Daoy (cell line): ENCODE data around the gene SNAP23. TPM values are rescaled to one million over a fixed set of nuclear protein-coding genes. Genes with fewer than 3 reads are reported as not detected.

Experiments used
- DNase-seq: peaks from one replicate; pipeline ENCODE4 v3.0.0-alpha.2; 2015; ENCODE audit warnings: low read depth
- total RNA-seq: library from RNA; depleted of rRNA; stranded (reverse); fragments of >200 nt; shearing (Covaris generic); gene quantifications from 2 replicates; pipeline ENCODE4 v1.2.3, GENCODE V29; 2014; rRNA removed

Gene SNAP23
- total RNA-seq, 1 experiment from 2014 or later: 63.4 TPM

DNA sequence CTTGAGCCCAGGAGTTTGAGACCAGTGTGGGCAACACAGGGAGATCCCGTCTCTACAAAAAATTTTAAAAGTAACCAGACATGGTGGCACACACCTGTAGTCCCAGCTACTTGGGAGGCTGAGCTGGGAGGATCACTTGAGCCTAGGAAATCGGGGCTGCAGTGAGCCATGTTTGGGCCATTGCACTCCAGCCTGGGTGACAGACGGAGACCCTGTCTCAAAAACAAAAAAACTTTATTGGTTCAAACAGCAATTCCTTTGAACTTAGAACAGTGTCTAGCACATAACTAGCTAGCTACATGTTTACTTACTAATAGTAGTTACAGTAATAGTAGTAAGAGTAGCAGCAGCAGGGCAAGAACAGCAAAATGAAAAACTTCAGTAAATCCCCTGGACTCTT lies 63.3 kb downstream of the SNAP23 start:
- no peak for DNase-seq

DNA sequence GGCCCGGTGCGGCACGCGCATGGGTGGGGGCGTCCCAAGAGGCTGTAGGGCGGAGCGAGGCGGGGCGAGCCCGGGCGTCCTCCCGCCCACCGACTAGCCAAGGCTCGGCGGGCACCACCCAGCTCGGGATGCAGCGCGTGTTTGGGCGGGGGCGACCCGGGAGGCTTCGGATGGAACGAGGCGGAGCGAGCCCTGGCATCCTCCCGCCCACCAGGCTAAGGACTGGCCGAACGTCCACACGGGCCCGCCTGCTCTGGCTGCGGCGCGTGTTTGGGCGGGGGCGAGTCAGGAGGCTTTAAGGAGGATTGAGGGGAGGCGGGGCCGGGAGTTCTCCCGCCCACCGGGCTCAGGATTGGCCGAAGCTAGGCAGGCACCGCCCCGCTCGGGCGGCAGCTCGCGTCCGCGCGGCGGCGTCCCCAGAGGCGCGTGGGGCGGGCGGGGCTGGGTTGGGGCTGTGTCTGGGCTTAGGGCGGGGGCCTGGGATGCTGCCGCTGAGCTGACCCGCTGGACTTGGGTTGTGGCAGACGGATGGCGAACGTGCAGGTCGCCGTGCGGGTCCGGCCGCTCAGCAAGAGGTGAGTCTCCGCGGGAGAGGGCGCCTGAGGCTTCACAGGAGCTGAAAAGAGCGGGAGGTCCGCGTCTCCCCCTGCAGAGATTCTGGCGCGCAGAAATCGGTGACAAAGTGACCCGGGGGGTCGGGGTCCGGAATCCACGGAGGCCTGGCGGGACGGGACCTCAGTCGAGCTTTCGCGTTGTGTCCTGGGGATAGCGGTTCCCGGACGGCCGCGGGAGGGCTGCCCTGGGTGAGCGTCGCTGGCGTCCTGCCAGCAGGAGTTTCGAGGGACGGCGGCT lies 80.0 kb downstream of the SNAP23 start, which contains the start of gene STARD9:
TSS of gene STARD9 (plus strand) at position 419 of the 852 bp plus-strand sequence. CDS start at position 529, 110 bp downstream.
- peak; percentile 99 for DNase-seq

DNA sequence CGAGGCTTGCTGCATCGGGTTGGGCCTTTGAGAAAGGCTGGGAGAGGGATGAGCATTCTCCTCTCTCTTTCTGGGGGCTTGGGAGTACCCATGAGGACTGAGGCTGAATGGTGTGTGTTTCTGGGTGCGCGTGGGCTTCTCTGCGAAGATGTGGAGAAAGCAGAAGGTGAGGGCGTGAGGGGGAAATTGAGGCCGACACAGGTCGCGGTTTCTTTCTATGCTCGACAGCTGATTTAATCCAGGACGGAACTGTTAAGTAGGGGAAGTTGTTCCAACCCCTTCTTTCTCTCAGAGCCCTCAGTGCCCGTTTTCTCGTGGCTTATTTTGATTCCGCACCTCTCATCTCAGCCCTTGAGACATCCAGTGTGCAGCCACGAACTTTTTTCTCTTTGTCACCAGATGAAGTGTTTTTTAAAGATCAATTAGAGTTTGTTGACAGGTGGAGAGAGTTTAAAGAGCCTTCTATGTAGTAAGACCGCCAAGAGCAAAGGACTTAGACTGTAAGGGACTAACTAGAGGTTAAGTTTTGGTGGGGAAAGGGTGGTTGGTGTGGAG lies 80.7 kb downstream of the SNAP23 start:
- no peak for DNase-seq

DNA sequence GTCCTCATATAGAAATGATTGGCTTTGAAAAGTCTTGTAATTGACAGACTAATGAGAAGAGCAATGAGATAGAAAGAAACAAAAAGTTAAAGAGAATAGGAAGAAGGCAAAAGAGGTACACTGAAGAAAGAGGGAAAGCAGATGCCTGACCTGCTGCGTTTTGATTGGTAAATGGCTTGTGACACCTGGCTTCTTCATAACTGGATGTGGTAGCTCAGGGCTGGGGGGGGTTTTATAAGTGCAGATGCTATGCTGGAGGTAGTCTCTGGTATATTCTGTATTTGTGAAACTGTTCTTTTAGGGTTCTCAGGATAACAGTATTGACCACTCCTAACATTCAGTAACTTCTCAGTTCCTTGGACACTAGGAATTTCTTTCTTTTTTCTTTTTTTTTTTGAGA lies 81.3 kb downstream of the SNAP23 start:
- DNase-seq: no peak

DNA sequence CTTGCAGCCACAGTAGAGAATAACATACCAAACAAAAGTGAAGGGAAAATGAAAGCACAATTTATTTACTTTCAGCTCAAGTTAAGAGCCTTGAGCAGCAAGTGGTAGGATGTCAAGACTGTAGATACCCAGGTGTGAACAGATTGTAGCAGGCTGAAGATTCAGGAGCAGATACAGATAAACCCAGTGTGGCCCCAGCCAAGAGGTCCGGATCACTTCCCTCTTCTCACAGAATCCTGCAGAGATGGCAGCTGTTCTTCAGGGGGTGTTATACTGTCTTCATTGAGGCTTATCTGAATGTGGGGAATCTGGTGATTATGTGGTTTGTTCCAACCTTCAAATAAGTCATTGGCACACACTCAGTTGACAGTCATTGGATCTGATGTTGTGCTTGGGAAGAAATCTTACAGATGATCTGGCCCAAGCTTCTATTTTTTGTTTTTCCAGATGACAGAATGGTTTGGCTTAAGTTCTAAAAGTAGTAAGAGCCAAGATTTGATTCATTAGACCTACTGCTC lies 82.1 kb downstream of the SNAP23 start:
- DNase-seq: peak; percentile 70

DNA sequence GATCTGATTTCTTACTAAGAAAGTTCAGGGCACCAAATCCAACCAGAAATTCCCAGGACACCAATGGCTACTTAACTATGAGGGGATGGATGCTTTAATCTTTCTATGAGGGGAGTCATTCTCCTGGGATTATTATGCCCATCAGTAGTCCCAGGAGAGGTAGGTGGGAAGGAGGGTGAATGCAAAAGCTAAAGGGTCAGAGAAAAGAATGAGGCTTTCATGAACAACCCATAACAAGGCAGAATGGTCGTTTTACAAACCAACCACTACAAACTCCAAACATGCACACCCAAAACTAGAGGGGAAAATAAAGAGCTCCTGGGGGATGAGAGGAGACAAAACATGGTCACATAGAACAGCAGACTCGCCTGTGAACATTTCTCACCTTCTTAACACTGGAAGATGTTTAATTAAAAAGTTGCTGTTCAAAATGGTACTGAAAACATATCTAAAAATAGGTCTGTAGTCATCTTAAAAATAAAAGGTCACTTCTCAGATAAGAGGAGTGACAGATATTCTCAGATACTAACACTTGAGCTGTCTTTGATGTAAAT lies 83.6 kb downstream of the SNAP23 start:
- DNase-seq: no peak

DNA sequence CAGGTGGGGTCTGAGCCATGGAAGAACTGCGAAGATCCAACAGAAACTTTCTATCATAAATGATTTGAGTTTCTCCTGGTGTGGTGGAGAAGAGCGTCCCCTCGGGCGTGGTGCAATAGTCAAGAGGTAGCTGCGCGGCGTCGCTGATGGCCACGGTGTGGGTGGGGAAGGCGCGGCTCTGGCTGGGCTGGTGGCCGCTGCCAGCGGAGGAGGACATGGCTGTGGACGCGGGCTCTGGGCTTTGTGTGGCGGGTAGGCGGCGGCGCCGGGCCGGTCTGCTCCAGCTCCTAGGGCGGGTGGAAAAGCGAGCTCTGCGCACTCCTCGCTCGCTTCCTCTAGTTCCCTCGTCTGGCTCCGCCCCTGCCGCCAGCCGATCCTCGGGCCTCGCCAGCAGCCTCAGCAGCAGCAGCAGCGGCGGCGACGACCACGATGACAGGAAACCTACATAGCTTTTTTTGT lies 85.9 kb downstream of the SNAP23 start:
- DNase-seq: peak; percentile 85

Other genes with a start within 250 kb of the SNAP23 start
- gene GANC, start 222.4 kb upstream of the SNAP23 start, total RNA-seq: 4.8 and 5.8 TPM in 2 replicates
- gene TMEM87A, start 222.2 kb upstream of the SNAP23 start, total RNA-seq: 61.5 and 68.6 TPM in 2 replicates
- 0.06 TPM in 1 of 2 replicates, not detected in the other for gene CAPN3, start 136.1 kb upstream of the SNAP23 start, total RNA-seq
- gene ZNF106, start 4.5 kb upstream of the SNAP23 start, total RNA-seq: 26.5 and 29.4 TPM in 2 replicates
- 12.1 and 13.3 TPM in 2 replicates for gene LRRC57, start 53.2 kb downstream of the SNAP23 start, total RNA-seq
- 55.5 and 69.5 TPM in 2 replicates for gene HAUS2, start 53.2 kb downstream of the SNAP23 start, total RNA-seq
- 0.80 and 1.2 TPM in 2 replicates for gene STARD9, start 80.0 kb downstream of the SNAP23 start, total RNA-seq
- 15.3 and 17.7 TPM in 2 replicates for gene CDAN1, start 241.5 kb downstream of the SNAP23 start, total RNA-seq